Osteoblast (primary cell): ENCODE measurements around the gene KRT15. TPM values are rescaled to one million over a fixed set of nuclear protein-coding genes. Genes with fewer than 3 reads are reported as not detected.

Experiments
- DNase-seq: peaks from one replicate; pipeline ENCODE4 v3.0.0; 2011; ENCODE audit warnings: low spot score, mixed read lengths; ENCODE audit not compliant: insufficient read length; ENCODE audit errors: missing footprints
- H2AFZ ChIP-seq: 2 replicates; pipeline ENCODE4 v1.6.0; 2011; ENCODE audit warnings: mild to moderate bottlenecking, low read length
- H3K27ac ChIP-seq: 2 replicates; pipeline ENCODE4 v1.5.1; 2011; ENCODE audit warnings: mild to moderate bottlenecking, low read depth, low read length, moderate library complexity
- H3K27me3 ChIP-seq: 2 replicates; pipeline ENCODE4 v1.6.0; 2012; ENCODE audit warnings: mild to moderate bottlenecking, control low read depth, inconsistent platforms, low read length, moderate library complexity; ENCODE audit not compliant: insufficient read depth
- H3K36me3 ChIP-seq: 2 replicates; pipeline ENCODE4 v1.5.1; 2011; ENCODE audit warnings: mild to moderate bottlenecking, low read length, control low read depth, moderate library complexity; ENCODE audit not compliant: insufficient read depth
- H3K4me1 ChIP-seq: 2 replicates; pipeline ENCODE4 v1.5.1; 2011; ENCODE audit warnings: mild to moderate bottlenecking, low read length, control low read depth, moderate library complexity; ENCODE audit not compliant: insufficient read depth
- H3K4me2 ChIP-seq: 2 replicates; pipeline ENCODE4 v1.6.0; 2011; ENCODE audit warnings: mild to moderate bottlenecking, low read length; ENCODE audit not compliant: insufficient read depth
- H3K4me3 ChIP-seq: fragments of 200-600 bp; sonication (generic); 3 replicates; pipeline ENCODE4 v1.5.1; 2012; ENCODE audit warnings: mild to moderate bottlenecking, low read length, inconsistent platforms; ENCODE audit not compliant: insufficient read depth
- H3K79me2 ChIP-seq: 2 replicates; pipeline ENCODE4 v1.6.0; 2012; ENCODE audit warnings: mild to moderate bottlenecking, low read length, control low read depth, inconsistent platforms; ENCODE audit not compliant: insufficient read depth
- H3K9me3 ChIP-seq: 2 replicates; pipeline ENCODE4 v1.5.1; 2011; ENCODE audit warnings: low read depth, low read length, control low read depth
- H4K20me1 ChIP-seq: 2 replicates; pipeline ENCODE4 v1.6.0; 2012; ENCODE audit warnings: mild to moderate bottlenecking, low read length, control low read depth; ENCODE audit not compliant: insufficient read depth
- total RNA-seq: library from RNA; depleted of rRNA; stranded (reverse); fragments of >200 nt; gene quantifications from 2 replicates; pipeline ENCODE4 v1.2.3, GENCODE V29; 2012
- TF ChIP-seq, protein P1 (sequence below): IDR thresholded peaks from 2 replicates; pipeline ENCODE4 v1.5.1; 2011; ENCODE audit warnings: mild to moderate bottlenecking, low read depth, low read length, moderate library complexity; ENCODE audit errors: extremely low read depth

Gene KRT15
- total RNA-seq, 1 donor, result 0.72 TPM

DNA sequence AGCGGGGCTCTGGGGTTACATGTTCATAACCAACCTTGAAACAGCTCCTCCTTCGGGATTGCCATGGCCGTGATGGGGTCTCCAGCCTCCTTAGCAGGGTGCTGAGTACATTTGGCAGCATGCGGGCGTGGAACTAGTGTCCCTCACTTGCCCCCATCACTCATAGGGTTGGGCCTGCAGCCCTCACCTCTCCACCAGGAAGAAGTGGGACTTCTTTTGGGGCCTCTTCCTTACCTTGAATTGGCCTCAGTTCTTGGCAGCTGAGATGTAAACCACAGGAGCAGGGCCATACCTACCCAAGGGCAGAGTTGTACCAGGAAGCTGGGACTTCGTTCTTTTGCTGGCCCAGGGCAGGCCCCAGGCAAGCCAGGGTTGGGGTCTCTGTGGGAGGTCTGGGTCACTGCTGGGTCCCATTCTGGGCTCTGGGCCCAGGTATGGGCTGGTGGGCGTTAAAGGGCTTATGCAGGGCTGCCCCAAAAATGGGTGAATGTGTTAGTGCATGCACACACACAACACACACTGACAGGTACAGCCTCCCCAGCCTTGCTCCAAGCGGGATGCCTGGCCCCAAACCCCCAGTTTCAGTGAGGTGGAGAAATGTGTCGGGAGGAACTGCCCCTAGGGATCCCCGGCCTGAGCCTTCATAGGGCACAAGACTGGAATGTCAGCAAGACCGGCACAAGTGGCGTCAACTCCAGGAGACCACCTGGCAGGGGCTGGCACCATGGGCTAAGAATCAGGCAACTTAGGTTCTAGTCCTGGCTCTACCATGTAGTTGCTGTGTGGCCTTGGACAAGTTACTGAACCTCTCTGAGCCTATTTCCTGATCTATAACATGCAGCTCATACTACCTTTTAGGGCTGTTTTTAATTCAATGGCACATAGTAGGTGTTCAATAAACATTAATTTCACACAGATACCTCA, 3.9 kb upstream of the KRT15 start:
- H3K79me2 ChIP-seq, result no peaks in the 10 kb centered on the region
- no peak for DNase-seq
- no peaks in the 10 kb centered on the region for H3K27me3 ChIP-seq
- TF ChIP-seq, protein P1, sequence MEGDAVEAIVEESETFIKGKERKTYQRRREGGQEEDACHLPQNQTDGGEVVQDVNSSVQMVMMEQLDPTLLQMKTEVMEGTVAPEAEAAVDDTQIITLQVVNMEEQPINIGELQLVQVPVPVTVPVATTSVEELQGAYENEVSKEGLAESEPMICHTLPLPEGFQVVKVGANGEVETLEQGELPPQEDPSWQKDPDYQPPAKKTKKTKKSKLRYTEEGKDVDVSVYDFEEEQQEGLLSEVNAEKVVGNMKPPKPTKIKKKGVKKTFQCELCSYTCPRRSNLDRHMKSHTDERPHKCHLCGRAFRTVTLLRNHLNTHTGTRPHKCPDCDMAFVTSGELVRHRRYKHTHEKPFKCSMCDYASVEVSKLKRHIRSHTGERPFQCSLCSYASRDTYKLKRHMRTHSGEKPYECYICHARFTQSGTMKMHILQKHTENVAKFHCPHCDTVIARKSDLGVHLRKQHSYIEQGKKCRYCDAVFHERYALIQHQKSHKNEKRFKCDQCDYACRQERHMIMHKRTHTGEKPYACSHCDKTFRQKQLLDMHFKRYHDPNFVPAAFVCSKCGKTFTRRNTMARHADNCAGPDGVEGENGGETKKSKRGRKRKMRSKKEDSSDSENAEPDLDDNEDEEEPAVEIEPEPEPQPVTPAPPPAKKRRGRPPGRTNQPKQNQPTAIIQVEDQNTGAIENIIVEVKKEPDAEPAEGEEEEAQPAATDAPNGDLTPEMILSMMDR, result no peak
- no peaks in the 10 kb centered on the region for H4K20me1 ChIP-seq
- H3K36me3 ChIP-seq, result no peaks in the 10 kb centered on the region
- no peak overlapping the region for H3K4me3 ChIP-seq
- peaks cover 27% of the 10 kb centered on the region for H3K4me1 ChIP-seq
- peak overlapping the region; percentile 34 for H3K27ac ChIP-seq
- H2AFZ ChIP-seq, result peak overlapping the region; percentile 21
- no peaks in the 10 kb centered on the region for H3K9me3 ChIP-seq
- no peak overlapping the region for H3K4me2 ChIP-seq

DNA sequence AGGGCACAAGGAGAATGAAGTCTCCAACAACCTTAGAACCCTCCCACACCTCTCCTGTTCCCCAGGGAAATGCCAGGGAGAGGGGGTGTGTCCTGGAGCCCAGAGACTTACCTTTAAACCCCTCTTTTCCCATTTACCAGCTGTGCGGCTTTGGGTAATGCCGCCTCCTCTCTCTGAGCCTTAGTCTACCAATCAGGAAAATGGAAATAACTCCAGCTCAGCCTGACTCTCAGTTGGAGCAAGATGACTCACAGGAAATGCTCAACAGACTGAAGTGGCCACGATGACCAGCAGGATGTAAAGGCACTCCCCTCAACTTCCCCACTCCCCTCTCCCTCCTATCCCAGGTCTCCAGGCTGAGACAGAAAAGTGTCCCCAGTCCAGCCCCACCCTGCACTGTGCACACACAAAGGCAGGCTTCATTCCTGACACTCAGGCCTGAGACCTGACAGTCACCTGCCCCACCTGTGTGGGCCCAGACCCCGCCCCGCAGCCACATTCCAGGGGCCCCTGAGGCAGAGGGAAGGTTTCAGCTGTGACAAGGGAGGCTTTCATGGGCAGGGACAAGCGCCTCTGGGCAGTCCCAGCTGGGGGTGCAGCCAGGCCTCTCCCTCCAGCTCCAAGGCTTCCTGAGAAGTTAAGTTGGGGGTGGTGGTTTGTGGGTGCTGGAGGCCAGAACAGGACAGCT, 3.0 kb upstream of the KRT15 start:
- Histone ChIP-seq H3K79me2 (no peaks in the 10 kb centered on the region), H2AFZ (peak overlapping the region; percentile 21), H3K4me3 (no peak overlapping the region), H4K20me1 (no peaks in the 10 kb centered on the region), H3K9me3 (no peaks in the 10 kb centered on the region), H3K36me3 (no peaks in the 10 kb centered on the region), H3K27ac (peak overlapping the region; percentile 34), H3K4me1 (peaks cover 20% of the 10 kb centered on the region), H3K4me2 (peak overlapping the region; percentile 20), H3K27me3 (no peaks in the 10 kb centered on the region)
- TF ChIP-seq, protein P1, result no peak
- peak; percentile 97 for DNase-seq

DNA sequence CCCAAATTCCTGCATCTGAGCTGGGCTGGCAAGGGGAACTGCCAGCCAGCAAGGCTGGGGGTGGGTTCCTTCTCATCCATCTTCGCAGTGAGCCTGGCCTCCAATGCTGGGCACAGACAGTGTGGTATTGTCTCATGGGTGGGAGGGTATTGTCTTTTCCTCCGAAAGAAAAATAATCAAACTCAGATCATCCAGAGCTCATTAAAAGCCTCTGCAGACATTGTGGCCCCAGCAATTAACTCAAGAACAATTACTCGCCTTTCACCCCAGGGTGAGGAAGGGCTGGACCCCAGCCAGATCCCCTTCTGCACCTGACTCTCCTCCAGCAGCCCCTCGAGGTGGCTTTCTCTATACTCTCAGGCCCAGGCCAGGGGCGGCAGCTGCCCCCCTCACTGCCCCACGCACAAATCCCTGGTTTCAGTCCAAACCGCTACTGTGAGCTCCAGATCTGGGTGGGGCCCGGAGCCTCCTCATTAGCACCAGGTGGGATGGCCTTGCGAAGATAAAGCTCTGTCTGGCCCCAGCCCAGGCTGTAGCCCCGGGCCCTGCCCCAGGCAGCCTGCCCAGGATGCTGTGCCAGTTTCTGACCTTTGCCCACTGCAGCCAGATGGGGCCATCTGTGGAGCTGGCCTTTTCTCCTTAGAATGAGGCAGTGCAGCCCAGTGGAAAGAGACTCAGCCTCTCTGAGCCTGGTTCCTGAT, 2.3 kb upstream of the KRT15 start:
- Histone ChIP-seq H3K4me2 (no peak overlapping the region), H3K27ac (no peak overlapping the region), H4K20me1 (no peaks in the 10 kb centered on the region), H3K36me3 (no peaks in the 10 kb centered on the region), H3K27me3 (no peaks in the 10 kb centered on the region), H3K4me1 (peaks cover 18% of the 10 kb centered on the region), H3K9me3 (no peaks in the 10 kb centered on the region), H3K4me3 (no peak overlapping the region), H2AFZ (no peak overlapping the region), H3K79me2 (no peaks in the 10 kb centered on the region)
- DNase-seq, result no peak
- TF ChIP-seq, protein P1, result no peak
